Measurements from ENCODE around the gene BTD. TPM values are rescaled to one million over a fixed set of nuclear protein-coding genes. Genes with fewer than 3 reads are reported as not detected.
"Not testable (repeated sequence)": the region's sequence is repeated elsewhere in the genome, so short reads cannot be mapped to it uniquely, and the experiment has no call there.

BTD gene
- total and polyA plus RNA-seq, 9 donors = 19.8 to 44.1 (median 30.2) TPM

- no peaks in the 10 kb centered on the region for H3K27me3 ChIP-seq
- no peak for DNase-seq
- WGBS, 3 donors = 55 to 77% (median 69%) methylated on average over 3 of the region's 3 CpGs
- peaks cover 14% of the 10 kb centered on the region for H3K4me1 ChIP-seq (ENCODE audit: insufficient read depth)
- TF ChIP-seq EP300 (IDR thresholded peaks at IDR 0.05) = no peak
- TF ChIP-seq CTCF (IDR thresholded peaks at IDR 0.05) = no peak
- no peak for TF ChIP-seq POLR2A (IDR thresholded peaks at IDR 0.05)
- no peaks in the 10 kb centered on the region for H3K36me3 ChIP-seq
- H3K9me3 ChIP-seq = no peaks in the 10 kb centered on the region
- no peak overlapping the region for H3K4me3 ChIP-seq
- intact Hi-C loops (cut with DNase I) = no loop called here
- no peak overlapping the region for H3K27ac ChIP-seq
Observed at GRCh38 chr3:15611018-15611417, 9.5 kb downstream of the BTD start.

GRCh38 chr3:15612001-15612400, 10.5 kb downstream of the BTD start:
- H3K27me3 ChIP-seq = no peaks in the 10 kb centered on the region
- WGBS, 3 donors = 49 to 55% (median 54%) methylated on average over 1 of the region's 1 CpG
- no peak for TF ChIP-seq CTCF (IDR thresholded peaks at IDR 0.05)
- TF ChIP-seq EP300 (IDR thresholded peaks at IDR 0.05) = no peak
- no peak for TF ChIP-seq POLR2A (IDR thresholded peaks at IDR 0.05)
- intact Hi-C loops (cut with DNase I) = no loop called here
- DNase-seq = no peak
- no peaks in the 10 kb centered on the region for H3K36me3 ChIP-seq
- H3K9me3 ChIP-seq = no peaks in the 10 kb centered on the region
- no peak overlapping the region for H3K4me3 ChIP-seq
- H3K4me1 ChIP-seq (ENCODE audit: insufficient read depth) = peaks cover 10% of the 10 kb centered on the region
- no peak overlapping the region for H3K27ac ChIP-seq

GRCh38 chr3:15614958-15615357, 13.4 kb downstream of the BTD start:
- no peaks in the 10 kb centered on the region for H3K9me3 ChIP-seq
- intact Hi-C loops (cut with DNase I) = no loop called here
- TF ChIP-seq EP300 (IDR thresholded peaks at IDR 0.05) (no peak), CTCF (IDR thresholded peaks at IDR 0.05) (no peak), POLR2A (IDR thresholded peaks at IDR 0.05) (no peak)
- no peak for DNase-seq
- peaks cover 5% of the 10 kb centered on the region for H3K4me1 ChIP-seq (ENCODE audit: insufficient read depth)
- no peak overlapping the region for H3K4me3 ChIP-seq
- WGBS, 3 donors = 95 to 100% (median 100%) methylated on average over 1 of the region's 1 CpG
- no peaks in the 10 kb centered on the region for H3K36me3 ChIP-seq
- H3K27me3 ChIP-seq = no peaks in the 10 kb centered on the region
- no peak overlapping the region for H3K27ac ChIP-seq

GRCh38 chr3:15616053-15616452, 14.5 kb downstream of the BTD start:
- Histone ChIP-seq H3K27ac (no peak overlapping the region), H3K4me1 (ENCODE audit: insufficient read depth) (peaks cover 2% of the 10 kb centered on the region), H3K9me3 (no peaks in the 10 kb centered on the region), H3K4me3 (no peak overlapping the region), H3K36me3 (no peaks in the 10 kb centered on the region), H3K27me3 (no peaks in the 10 kb centered on the region)
- no peak for DNase-seq
- TF ChIP-seq CTCF (IDR thresholded peaks at IDR 0.05) (no peak), EP300 (IDR thresholded peaks at IDR 0.05) (no peak), POLR2A (IDR thresholded peaks at IDR 0.05) (no peak)
- 71 to 86% (median 85%) methylated on average over 6 of the region's 6 CpGs for WGBS, 3 donors
- intact Hi-C loops (cut with DNase I) = no loop called here

- not testable (repeated sequence) for H3K27me3 ChIP-seq; H3K4me3 ChIP-seq; DNase-seq; H3K9me3 ChIP-seq; H3K36me3 ChIP-seq; H3K27ac ChIP-seq; H3K4me1 ChIP-seq (ENCODE audit: insufficient read depth)
- WGBS, 3 donors = 94 to 96% (median 96%) methylated on average over 8 of the region's 8 CpGs
- intact Hi-C loops (cut with DNase I) = loop anchor here in 1 of 4 donors (10.0 kb wide), 1 partner anchor 625 kb away; no protein-coding TSS in a partner anchor
Observed at GRCh38 chr3:15619659-15620464, 18.3 kb downstream of the BTD start.

Data from ovary (tissue), 9 donors.